Measurements from ENCODE around the gene LAD1.

The LAD1 gene

GRCh38 chr1:201370500-201370899 lies 28.6 kb downstream of the LAD1 start:
- H3K4me1 ChIP-seq (ENCODE audit: control insufficient read depth in 2 of 2, insufficient read depth in 2 of 2, low read length in 2 of 2) = no peaks in the 10 kb centered on the region
- H3K9me3 ChIP-seq (ENCODE audit: control insufficient read depth in 2 of 2, low read length in 2 of 2) = no peaks in the 10 kb centered on the region
- no peak overlapping the region for H3K4me3 ChIP-seq (ENCODE audit: low read length in 2 of 2)
- H3K27me3 ChIP-seq (ENCODE audit: control insufficient read depth in 2 of 2, insufficient read depth in 2 of 2, low read length in 2 of 2) = peaks cover 18 to 23% of the 10 kb centered on the region in 2 donors
- no peaks in the 10 kb centered on the region for H3K36me3 ChIP-seq (ENCODE audit: control insufficient read depth in 2 of 2, insufficient read depth in 2 of 2, low read length in 2 of 2)
- H3K9ac ChIP-seq (ENCODE audit: low read depth in 1 of 2, low read length in 2 of 2) = no peak overlapping the region
- no peak overlapping the region for H3K27ac ChIP-seq (ENCODE audit: low read depth in 2 of 2, low read length in 2 of 2)

- H3K27me3 ChIP-seq (ENCODE audit: control insufficient read depth in 2 of 2, insufficient read depth in 2 of 2, low read length in 2 of 2) = peaks cover 13 to 19% of the 10 kb centered on the region in 2 donors
These were observed 29.9 kb downstream of the LAD1 start for GRCh38 chr1:201369209-201369608.

DNA sequence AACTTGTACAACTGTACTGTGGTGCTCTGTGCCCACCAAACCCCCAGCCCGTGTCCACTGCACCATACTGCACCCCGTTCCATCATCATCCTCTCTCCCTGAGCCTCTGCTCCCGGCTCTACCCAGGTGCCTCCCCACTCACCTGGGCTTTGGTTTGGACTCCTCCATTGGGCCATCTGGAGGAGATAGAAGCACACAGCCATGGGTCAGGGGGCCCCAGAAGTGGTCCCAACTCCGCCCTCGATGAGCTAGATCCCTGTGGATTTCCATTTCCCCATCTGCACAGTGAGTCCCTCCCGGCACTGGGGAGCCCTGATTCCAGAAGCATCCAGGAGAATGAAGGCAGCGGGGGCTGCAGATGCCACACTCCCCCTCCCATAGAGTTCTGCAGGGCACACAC lies 32.4 kb downstream of the LAD1 start:
- no peaks in the 10 kb centered on the region for H3K9me3 ChIP-seq (ENCODE audit: control insufficient read depth in 2 of 2, low read length in 2 of 2)
- H3K4me3 ChIP-seq (ENCODE audit: low read length in 2 of 2) = no peak overlapping the region
- H3K27me3 ChIP-seq (ENCODE audit: control insufficient read depth in 2 of 2, insufficient read depth in 2 of 2, low read length in 2 of 2) = peaks cover 4 to 6% of the 10 kb centered on the region in 2 donors
- H3K4me1 ChIP-seq (ENCODE audit: control insufficient read depth in 2 of 2, insufficient read depth in 2 of 2, low read length in 2 of 2) = no peaks in the 10 kb centered on the region
- no peak overlapping the region for H3K27ac ChIP-seq (ENCODE audit: low read depth in 2 of 2, low read length in 2 of 2)
- no peaks in the 10 kb centered on the region for H3K36me3 ChIP-seq (ENCODE audit: control insufficient read depth in 2 of 2, insufficient read depth in 2 of 2, low read length in 2 of 2)
- no peak overlapping the region for H3K9ac ChIP-seq (ENCODE audit: low read depth in 1 of 2, low read length in 2 of 2)

More at GRCh38 chr1:201369209-201369608, 29.9 kb downstream of the LAD1 start:
- Histone ChIP-seq H3K36me3 (ENCODE audit: control insufficient read depth in 2 of 2, insufficient read depth in 2 of 2, low read length in 2 of 2) (no peaks in the 10 kb centered on the region), H3K4me1 (ENCODE audit: control insufficient read depth in 2 of 2, insufficient read depth in 2 of 2, low read length in 2 of 2) (no peaks in the 10 kb centered on the region), H3K27ac (ENCODE audit: low read depth in 2 of 2, low read length in 2 of 2) (no peak overlapping the region), H3K9me3 (ENCODE audit: control insufficient read depth in 2 of 2, low read length in 2 of 2) (no peaks in the 10 kb centered on the region), H3K9ac (ENCODE audit: low read depth in 1 of 2, low read length in 2 of 2) (no peak overlapping the region), H3K4me3 (ENCODE audit: low read length in 2 of 2) (no peak overlapping the region)

- Histone ChIP-seq H3K36me3 (ENCODE audit: control insufficient read depth in 2 of 2, insufficient read depth in 2 of 2, low read length in 2 of 2) (no peaks in the 10 kb centered on the region), H3K27ac (ENCODE audit: low read depth in 2 of 2, low read length in 2 of 2) (no peak overlapping the region), H3K9me3 (ENCODE audit: control insufficient read depth in 2 of 2, low read length in 2 of 2) (no peaks in the 10 kb centered on the region), H3K4me3 (ENCODE audit: low read length in 2 of 2) (no peak overlapping the region), H3K27me3 (ENCODE audit: control insufficient read depth in 2 of 2, insufficient read depth in 2 of 2, low read length in 2 of 2) (peaks cover 4 to 6% of the 10 kb centered on the region in 2 donors), H3K9ac (ENCODE audit: low read depth in 1 of 2, low read length in 2 of 2) (no peak overlapping the region), H3K4me1 (ENCODE audit: control insufficient read depth in 2 of 2, insufficient read depth in 2 of 2, low read length in 2 of 2) (no peaks in the 10 kb centered on the region)
These were observed 33.9 kb downstream of the LAD1 start for GRCh38 chr1:201365251-201365650.

GRCh38 chr1:201364808-201365105 lies 34.4 kb downstream of the LAD1 start:
- Histone ChIP-seq H3K36me3 (ENCODE audit: control insufficient read depth in 2 of 2, insufficient read depth in 2 of 2, low read length in 2 of 2) (no peaks in the 10 kb centered on the region), H3K27ac (ENCODE audit: low read depth in 2 of 2, low read length in 2 of 2) (no peak overlapping the region), H3K27me3 (ENCODE audit: control insufficient read depth in 2 of 2, insufficient read depth in 2 of 2, low read length in 2 of 2) (peaks cover 4% of the 10 kb centered on the region in 2 donors), H3K9me3 (ENCODE audit: control insufficient read depth in 2 of 2, low read length in 2 of 2) (no peaks in the 10 kb centered on the region), H3K4me1 (ENCODE audit: control insufficient read depth in 2 of 2, insufficient read depth in 2 of 2, low read length in 2 of 2) (no peaks in the 10 kb centered on the region), H3K4me3 (ENCODE audit: low read length in 2 of 2) (no peak overlapping the region), H3K9ac (ENCODE audit: low read depth in 1 of 2, low read length in 2 of 2) (no peak overlapping the region)

GRCh38 chr1:201363467-201363866 lies 35.7 kb downstream of the LAD1 start:
- Histone ChIP-seq H3K9ac (ENCODE audit: low read depth in 1 of 2, low read length in 2 of 2) (no peak overlapping the region), H3K36me3 (ENCODE audit: control insufficient read depth in 2 of 2, insufficient read depth in 2 of 2, low read length in 2 of 2) (no peaks in the 10 kb centered on the region), H3K27ac (ENCODE audit: low read depth in 2 of 2, low read length in 2 of 2) (no peak overlapping the region), H3K4me1 (ENCODE audit: control insufficient read depth in 2 of 2, insufficient read depth in 2 of 2, low read length in 2 of 2) (no peaks in the 10 kb centered on the region), H3K27me3 (ENCODE audit: control insufficient read depth in 2 of 2, insufficient read depth in 2 of 2, low read length in 2 of 2) (peaks cover 2 to 4% of the 10 kb centered on the region in 2 donors), H3K9me3 (ENCODE audit: control insufficient read depth in 2 of 2, low read length in 2 of 2) (no peaks in the 10 kb centered on the region), H3K4me3 (ENCODE audit: low read length in 2 of 2) (no peak overlapping the region)

GRCh38 chr1:201362906-201363305 lies 36.2 kb downstream of the LAD1 start:
- Histone ChIP-seq H3K9me3 (ENCODE audit: control insufficient read depth in 2 of 2, low read length in 2 of 2) (no peaks in the 10 kb centered on the region), H3K27ac (ENCODE audit: low read depth in 2 of 2, low read length in 2 of 2) (no peak overlapping the region)

GRCh38 chr1:201361652-201362504 lies 37.2 kb downstream of the LAD1 start:
- H3K36me3 ChIP-seq (ENCODE audit: control insufficient read depth in 2 of 2, insufficient read depth in 2 of 2, low read length in 2 of 2) = no peaks in the 10 kb centered on the region

More at GRCh38 chr1:201362906-201363305, 36.2 kb downstream of the LAD1 start:
- Histone ChIP-seq H3K9ac (ENCODE audit: low read depth in 1 of 2, low read length in 2 of 2) (no peak overlapping the region), H3K27me3 (ENCODE audit: control insufficient read depth in 2 of 2, insufficient read depth in 2 of 2, low read length in 2 of 2) (peaks cover 2 to 3% of the 10 kb centered on the region in 2 donors), H3K4me3 (ENCODE audit: low read length in 2 of 2) (no peak overlapping the region), H3K4me1 (ENCODE audit: control insufficient read depth in 2 of 2, insufficient read depth in 2 of 2, low read length in 2 of 2) (no peaks in the 10 kb centered on the region), H3K36me3 (ENCODE audit: control insufficient read depth in 2 of 2, insufficient read depth in 2 of 2, low read length in 2 of 2) (no peaks in the 10 kb centered on the region)

DNA sequence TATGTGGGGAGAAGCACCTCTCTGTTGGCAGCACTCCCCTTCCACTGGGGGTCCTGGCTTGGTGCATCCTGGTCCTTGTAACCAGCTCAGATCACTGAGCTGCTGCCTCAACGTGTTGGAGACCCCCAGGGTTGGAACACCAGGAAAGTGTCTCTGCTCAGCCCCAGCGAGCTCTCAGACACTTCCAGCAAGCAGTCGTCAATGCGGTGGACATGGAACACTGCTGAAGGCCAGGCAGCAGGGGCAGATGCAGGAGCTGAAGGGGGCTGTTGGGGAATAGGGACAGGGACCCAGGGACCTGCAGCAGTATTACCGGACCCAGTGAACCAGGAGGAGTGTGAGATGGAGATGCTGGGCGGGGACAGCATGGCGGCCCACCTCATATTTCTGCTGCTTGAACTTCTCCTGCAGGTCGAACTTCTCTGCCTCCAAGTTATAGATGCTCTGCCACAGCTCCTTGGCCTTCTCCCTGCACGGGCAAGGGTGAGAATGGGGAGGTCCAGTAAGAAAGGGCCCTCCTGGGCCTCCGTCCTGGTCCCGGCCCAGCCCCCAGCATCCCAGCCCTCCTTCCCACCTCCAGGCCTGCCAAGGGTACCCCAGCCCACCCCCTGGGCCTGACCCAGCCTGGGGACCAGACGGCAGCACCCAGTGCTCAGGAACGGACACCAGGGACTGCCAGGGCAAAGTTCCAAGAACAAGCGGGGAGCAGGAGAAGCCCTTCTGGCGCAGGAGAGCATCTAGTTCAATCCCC lies 38.0 kb downstream of the LAD1 start:
- Histone ChIP-seq H3K4me3 (ENCODE audit: low read length in 2 of 2) (no peak overlapping the region), H3K9me3 (ENCODE audit: control insufficient read depth in 2 of 2, low read length in 2 of 2) (no peaks in the 10 kb centered on the region), H3K4me1 (ENCODE audit: control insufficient read depth in 2 of 2, insufficient read depth in 2 of 2, low read length in 2 of 2) (no peaks in the 10 kb centered on the region), H3K36me3 (ENCODE audit: control insufficient read depth in 2 of 2, insufficient read depth in 2 of 2, low read length in 2 of 2) (no peaks in the 10 kb centered on the region), H3K27me3 (ENCODE audit: control insufficient read depth in 2 of 2, insufficient read depth in 2 of 2, low read length in 2 of 2) (peaks cover 0 to 2% of the 10 kb centered on the region in 2 donors), H3K27ac (ENCODE audit: low read depth in 2 of 2, low read length in 2 of 2) (no peak overlapping the region), H3K9ac (ENCODE audit: low read depth in 1 of 2, low read length in 2 of 2) (no peak overlapping the region)

More at GRCh38 chr1:201361652-201362504, 37.2 kb downstream of the LAD1 start:
- no peaks in the 10 kb centered on the region for H3K9me3 ChIP-seq (ENCODE audit: control insufficient read depth in 2 of 2, low read length in 2 of 2)
- H3K27ac ChIP-seq (ENCODE audit: low read depth in 2 of 2, low read length in 2 of 2) = no peak overlapping the region
- no peak overlapping the region for H3K9ac ChIP-seq (ENCODE audit: low read depth in 1 of 2, low read length in 2 of 2)
- H3K27me3 ChIP-seq (ENCODE audit: control insufficient read depth in 2 of 2, insufficient read depth in 2 of 2, low read length in 2 of 2) = peaks cover 0 to 2% of the 10 kb centered on the region in 2 donors
- H3K4me3 ChIP-seq (ENCODE audit: low read length in 2 of 2) = no peak overlapping the region
- no peaks in the 10 kb centered on the region for H3K4me1 ChIP-seq (ENCODE audit: control insufficient read depth in 2 of 2, insufficient read depth in 2 of 2, low read length in 2 of 2)

DNA sequence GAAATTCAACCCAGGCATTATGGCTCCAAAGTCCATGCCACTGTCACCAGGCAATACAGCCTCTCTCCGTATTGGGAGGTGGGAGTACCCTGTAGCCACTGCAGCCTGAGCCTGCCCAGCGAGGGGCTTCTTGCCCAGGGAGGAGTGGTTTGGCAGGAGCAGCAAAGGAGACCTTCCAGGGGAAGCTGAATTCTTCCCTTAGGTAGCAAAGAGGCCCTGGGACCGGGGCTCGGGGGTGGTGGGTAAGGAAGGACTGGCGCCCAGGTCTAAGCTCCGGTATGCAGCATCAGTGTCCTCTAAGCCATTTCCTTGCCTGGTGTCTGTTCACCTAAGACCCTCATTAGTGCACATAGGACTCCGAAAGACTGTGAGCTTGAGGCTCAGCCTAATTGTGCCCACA lies 38.6 kb downstream of the LAD1 start:
- H3K9me3 ChIP-seq (ENCODE audit: control insufficient read depth in 2 of 2, low read length in 2 of 2) = no peaks in the 10 kb centered on the region
- no peak overlapping the region for H3K9ac ChIP-seq (ENCODE audit: low read depth in 1 of 2, low read length in 2 of 2)
- H3K4me3 ChIP-seq (ENCODE audit: low read length in 2 of 2) = no peak overlapping the region
- no peaks in the 10 kb centered on the region for H3K36me3 ChIP-seq (ENCODE audit: control insufficient read depth in 2 of 2, insufficient read depth in 2 of 2, low read length in 2 of 2)
- H3K4me1 ChIP-seq (ENCODE audit: control insufficient read depth in 2 of 2, insufficient read depth in 2 of 2, low read length in 2 of 2) = no peaks in the 10 kb centered on the region
- no peak overlapping the region for H3K27ac ChIP-seq (ENCODE audit: low read depth in 2 of 2, low read length in 2 of 2)
- peaks cover 0 to 2% of the 10 kb centered on the region in 2 donors for H3K27me3 ChIP-seq (ENCODE audit: control insufficient read depth in 2 of 2, insufficient read depth in 2 of 2, low read length in 2 of 2)
